ENCODE data around the gene SHQ1. TPM values are rescaled to one million over a fixed set of nuclear protein-coding genes. Genes with fewer than 3 reads are reported as not detected.

Gene SHQ1
- total and polyA plus RNA-seq, 9 of the 15 experiments (the other 6 are each of a cell fraction or from before 2014, with no cell fraction given): 9.2 to 25.0 (median 14.1) TPM

DNA sequence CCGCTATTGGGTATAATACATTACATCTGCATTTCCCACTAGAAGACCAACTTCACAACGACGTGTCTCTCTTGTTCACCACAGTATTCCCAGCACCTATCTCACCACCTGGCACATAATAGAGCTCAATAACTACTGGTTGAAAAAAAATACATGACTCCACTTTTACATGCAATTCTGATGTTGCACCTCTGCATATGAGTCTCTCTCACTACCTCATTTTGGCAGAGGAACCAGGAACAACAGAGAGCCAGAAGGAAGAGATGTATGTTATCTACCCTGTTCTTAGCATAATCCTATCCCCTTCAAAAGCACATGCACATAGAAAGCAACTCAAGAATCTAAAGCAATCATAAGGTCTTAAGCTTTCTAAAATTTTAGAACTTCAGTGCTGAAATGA, 61.6 kb downstream of the SHQ1 start (continued):
- TF ChIP-seq, protein P1, sequence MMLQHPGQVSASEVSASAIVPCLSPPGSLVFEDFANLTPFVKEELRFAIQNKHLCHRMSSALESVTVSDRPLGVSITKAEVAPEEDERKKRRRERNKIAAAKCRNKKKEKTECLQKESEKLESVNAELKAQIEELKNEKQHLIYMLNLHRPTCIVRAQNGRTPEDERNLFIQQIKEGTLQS (IDR thresholded peaks at IDR 0.05): no peak
- TF ChIP-seq, protein P1 (CRISPR knock-in tag; conservative IDR thresholded peaks at IDR 0.05): no peak
- TF ChIP-seq HIVEP1 (CRISPR knock-in tag; IDR thresholded peaks at IDR 0.05) (no peak), MTF1 (CRISPR knock-in tag; IDR thresholded peaks at IDR 0.05; ENCODE audit: borderline replicate concordance) (no peak), PYGO2 (tag; IDR thresholded peaks at IDR 0.05) (no peak), SRSF7 (optimal IDR thresholded peaks at IDR 0.05; ENCODE audit: low read depth, low read length) (no peak)

DNA sequence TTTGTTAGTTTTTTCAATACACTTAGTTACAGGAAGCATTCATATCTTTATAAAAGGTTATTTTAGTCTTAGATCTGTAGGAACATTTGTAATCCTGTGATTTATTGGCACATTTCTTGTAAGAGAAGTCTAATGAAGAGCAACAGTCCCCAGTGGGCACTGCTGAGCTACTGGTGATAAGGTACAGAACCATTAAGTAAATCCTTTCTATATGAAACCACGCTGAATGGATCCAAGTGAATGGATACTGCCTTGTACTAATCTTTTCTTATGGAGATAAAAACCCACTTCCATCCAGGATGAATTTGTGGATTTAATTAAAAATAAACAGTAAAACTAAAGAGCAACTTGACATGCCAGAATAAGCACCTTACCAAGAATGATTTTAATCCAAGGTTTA, 64.0 kb downstream of the SHQ1 start:
- peaks cover 11% of the 10 kb centered on the region; the same call in 1 of the 3 replicates for H3K36me3 ChIP-seq (ENCODE audit: control insufficient read depth, insufficient read depth, low read length)
- no peaks in the 10 kb centered on the region for H3K27me3 ChIP-seq (ENCODE audit: control insufficient read depth in 2 of 2, insufficient read depth in 2 of 2, low read length in 2 of 2)

More for the DNA sequence above, 64.0 kb downstream of the SHQ1 start:
- Histone ChIP-seq H3K9me1 (ENCODE audit: control insufficient read depth, insufficient read depth, low read length) (no peaks in the 10 kb centered on the region), H2AFZ (ENCODE audit: low read depth, low read length) (no peak overlapping the region), H4K20me1 (replicated peaks; ENCODE audit: control insufficient read depth, insufficient read depth, low read length) (no peaks in the 10 kb centered on the region), H3K4me1 (replicated peaks in 1 of 2; ENCODE audit: control insufficient read depth in 2 of 2, insufficient read depth in 2 of 2, low read length in 2 of 2) (no peaks in the 10 kb centered on the region), H3K9ac (ENCODE audit: insufficient read depth in 1 of 2, low read depth in 2 of 2, low read length in 2 of 2) (no peak overlapping the region), H3K27ac (ENCODE audit: extremely low read depth, low read depth, low read length) (no peak overlapping the region), H3K79me2 (ENCODE audit: control insufficient read depth, insufficient read depth, low read length) (no peaks in the 10 kb centered on the region), H3K4me2 (ENCODE audit: insufficient read depth, low read length) (no peak overlapping the region), H3K9me3 (replicated peaks; ENCODE audit: control insufficient read depth, insufficient read depth, low read depth, low read length) (no peaks in the 10 kb centered on the region), H3K4me3 (no peak overlapping the region)
- WGBS (ENCODE audit: insufficient coverage, low coverage, missing lambda C conversion rate): 82% methylated on average over 1 of the region's 1 CpG
- FAIRE-seq (no peak), DNase-seq (ENCODE audit: extremely low read depth in 1 of 4, low spot score in 3 of 4) (no peak), ATAC-seq (no peak)
- POLR2A ChIA-PET: interaction anchor here (1.8 kb wide), 1 partner anchor 11 kb away, joined by 6 read pairs; no protein-coding TSS in a partner anchor
- TF ChIP-seq, protein P2, sequence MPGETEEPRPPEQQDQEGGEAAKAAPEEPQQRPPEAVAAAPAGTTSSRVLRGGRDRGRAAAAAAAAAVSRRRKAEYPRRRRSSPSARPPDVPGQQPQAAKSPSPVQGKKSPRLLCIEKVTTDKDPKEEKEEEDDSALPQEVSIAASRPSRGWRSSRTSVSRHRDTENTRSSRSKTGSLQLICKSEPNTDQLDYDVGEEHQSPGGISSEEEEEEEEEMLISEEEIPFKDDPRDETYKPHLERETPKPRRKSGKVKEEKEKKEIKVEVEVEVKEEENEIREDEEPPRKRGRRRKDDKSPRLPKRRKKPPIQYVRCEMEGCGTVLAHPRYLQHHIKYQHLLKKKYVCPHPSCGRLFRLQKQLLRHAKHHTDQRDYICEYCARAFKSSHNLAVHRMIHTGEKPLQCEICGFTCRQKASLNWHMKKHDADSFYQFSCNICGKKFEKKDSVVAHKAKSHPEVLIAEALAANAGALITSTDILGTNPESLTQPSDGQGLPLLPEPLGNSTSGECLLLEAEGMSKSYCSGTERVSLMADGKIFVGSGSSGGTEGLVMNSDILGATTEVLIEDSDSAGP (CRISPR knock-in tag; IDR thresholded peaks at IDR 0.05): no peak
- TF ChIP-seq MAFG (tag; conservative IDR thresholded peaks at IDR 0.05): no peak
- TF ChIP-seq GATAD2B (IDR thresholded peaks at IDR 0.05; ENCODE audit: borderline replicate concordance): no peak
- no peak for TF ChIP-seq KDM1A (IDR thresholded peaks at IDR 0.05)
- no peak for TF ChIP-seq TRIM28 (IDR thresholded peaks at IDR 0.05)
- TF ChIP-seq, protein P3, sequence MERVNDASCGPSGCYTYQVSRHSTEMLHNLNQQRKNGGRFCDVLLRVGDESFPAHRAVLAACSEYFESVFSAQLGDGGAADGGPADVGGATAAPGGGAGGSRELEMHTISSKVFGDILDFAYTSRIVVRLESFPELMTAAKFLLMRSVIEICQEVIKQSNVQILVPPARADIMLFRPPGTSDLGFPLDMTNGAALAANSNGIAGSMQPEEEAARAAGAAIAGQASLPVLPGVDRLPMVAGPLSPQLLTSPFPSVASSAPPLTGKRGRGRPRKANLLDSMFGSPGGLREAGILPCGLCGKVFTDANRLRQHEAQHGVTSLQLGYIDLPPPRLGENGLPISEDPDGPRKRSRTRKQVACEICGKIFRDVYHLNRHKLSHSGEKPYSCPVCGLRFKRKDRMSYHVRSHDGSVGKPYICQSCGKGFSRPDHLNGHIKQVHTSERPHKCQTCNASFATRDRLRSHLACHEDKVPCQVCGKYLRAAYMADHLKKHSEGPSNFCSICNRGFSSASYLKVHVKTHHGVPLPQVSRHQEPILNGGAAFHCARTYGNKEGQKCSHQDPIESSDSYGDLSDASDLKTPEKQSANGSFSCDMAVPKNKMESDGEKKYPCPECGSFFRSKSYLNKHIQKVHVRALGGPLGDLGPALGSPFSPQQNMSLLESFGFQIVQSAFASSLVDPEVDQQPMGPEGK (CRISPR knock-in tag; IDR thresholded peaks at IDR 0.05; ENCODE audit: borderline replicate concordance): no peak
- no peak for TF ChIP-seq BRCA1 (IDR thresholded peaks at IDR 0.05)
- TF ChIP-seq BRCA1 (CRISPR knock-in tag; IDR thresholded peaks at IDR 0.05): no peak
- intact Hi-C loops (cut with micrococcal nuclease): no loop called here
- in situ Hi-C loops (cut with MboI): no loop called here
- BruUV-seq (replicated peaks): no TSS peak
- CTCF ChIA-PET (ENCODE audit: low intra/inter-chr PET ratio): no interaction called here
